Kidney glomerular epithelial cell (primary cell): Measurements from ENCODE around the gene KCNS1.
"Not testable (repeated sequence)": the region's sequence is repeated elsewhere in the genome, so short reads cannot be mapped to it uniquely, and the experiment has no call there.

Source experiments
- DNase-seq: peaks from one replicate; lab custom pipeline; 2025; lab: John Stamatoyannopoulos, UW

KCNS1 gene

DNA sequence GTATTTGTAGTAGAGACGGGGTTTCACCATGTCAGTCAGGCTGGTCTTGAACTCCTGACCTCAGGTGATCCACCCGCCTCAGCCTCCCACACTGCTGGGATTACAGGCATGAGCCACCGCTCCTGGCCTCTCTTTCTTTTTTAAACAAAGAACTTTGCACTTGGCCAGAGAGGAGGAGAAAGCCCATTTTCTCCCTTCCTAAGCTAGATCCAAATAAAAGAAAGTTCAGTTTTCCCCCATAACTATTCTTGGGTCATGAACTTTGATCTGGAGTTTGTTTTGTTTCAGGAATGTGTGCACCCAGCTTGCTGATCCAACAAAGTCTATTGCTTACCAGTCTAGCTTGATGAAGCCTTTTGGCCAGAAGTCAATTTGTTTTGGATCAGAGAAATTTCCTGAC lies 23.4 kb downstream of the KCNS1 start:
- no peak for DNase-seq

DNA sequence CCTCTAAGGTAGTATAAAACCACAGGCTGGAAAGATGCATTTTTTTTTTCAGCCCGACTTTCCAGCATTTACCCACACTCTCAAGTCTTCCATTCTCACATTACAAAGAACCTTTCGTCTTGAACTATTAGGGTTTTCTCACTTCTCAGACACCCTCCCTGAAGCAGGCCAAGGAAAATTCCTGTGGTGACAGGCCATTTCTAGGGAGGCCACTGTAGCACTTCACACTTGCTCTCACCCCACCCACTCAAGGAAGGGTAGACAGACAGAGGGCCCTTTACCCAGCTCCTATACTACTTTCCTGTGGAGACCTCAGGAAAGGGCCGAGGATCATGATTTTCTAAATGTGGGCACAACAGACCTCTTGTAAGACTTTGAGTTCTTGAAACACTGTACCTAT lies 27.7 kb downstream of the KCNS1 start:
- no peak for DNase-seq

DNA sequence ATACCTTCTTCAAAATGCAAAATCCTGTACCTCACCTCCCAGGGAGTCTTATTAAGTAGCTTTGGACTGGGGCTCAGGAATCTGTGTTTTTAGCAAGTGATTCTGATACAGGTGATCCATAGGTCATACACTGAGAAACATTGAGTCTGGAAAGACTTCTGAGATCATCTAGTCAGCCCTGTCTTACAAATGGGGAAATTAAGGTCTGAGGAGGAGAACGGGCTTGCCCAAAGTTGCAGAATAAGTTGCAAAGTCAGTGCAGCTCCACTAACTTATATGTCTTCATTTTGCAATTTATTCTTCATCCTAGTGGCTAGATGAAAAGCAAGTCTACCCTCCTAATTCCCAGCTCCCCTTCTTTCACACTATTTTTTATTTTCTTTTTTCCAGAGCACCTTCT lies 28.9 kb downstream of the KCNS1 start:
- DNase-seq = no peak

DNA sequence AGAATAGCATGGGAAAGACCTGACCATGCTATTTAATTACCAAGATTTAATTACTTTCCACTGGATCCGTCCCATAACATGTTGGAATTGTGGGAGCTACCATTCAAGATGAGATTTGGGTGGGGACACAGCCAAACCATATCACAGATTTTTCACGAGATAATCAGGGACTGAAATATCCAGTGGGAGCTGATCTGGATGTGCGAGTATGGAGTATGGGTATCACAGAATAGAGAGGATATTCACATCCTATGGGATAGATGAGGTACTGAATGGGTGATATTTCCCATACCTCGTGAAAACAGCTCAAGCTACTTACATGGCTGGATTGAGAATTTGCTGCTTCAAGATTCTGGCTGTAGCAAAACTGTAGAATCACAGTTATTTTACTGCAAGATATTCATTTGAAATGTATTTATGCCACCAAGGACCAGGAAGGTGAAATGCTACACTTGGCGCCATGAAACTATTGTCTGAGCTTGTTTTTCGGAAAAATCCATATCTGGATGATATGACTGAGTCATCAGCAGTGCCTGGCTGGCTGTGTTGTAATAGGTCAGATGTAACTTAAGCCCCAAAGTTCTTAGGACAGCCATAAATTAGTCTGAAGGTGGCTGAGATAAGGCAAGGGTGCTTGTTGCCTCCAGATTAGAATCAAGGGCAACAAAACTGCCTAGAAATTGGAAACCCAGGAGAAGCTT lies 29.8 kb downstream of the KCNS1 start:
- DNase-seq = no peak

DNA sequence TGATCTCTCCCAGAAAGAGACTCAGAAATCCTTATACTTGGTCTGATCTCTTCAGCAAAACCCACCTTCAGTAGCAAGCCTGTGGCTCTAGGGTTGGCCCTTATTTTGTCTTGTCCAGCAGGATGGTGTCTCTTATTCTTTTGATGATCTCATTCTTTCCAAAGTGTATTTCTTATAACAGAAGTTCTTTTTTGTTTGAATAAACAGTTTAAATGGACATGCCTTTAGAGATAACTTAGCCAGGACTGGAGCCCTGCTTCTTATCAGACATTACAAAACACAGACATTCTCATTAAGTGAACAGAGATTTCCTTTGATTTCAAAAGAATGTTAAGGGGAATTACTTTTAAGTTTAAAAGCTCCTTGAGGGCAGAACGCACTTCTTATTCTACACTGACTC lies 31.7 kb downstream of the KCNS1 start:
- DNase-seq = no peak

DNA sequence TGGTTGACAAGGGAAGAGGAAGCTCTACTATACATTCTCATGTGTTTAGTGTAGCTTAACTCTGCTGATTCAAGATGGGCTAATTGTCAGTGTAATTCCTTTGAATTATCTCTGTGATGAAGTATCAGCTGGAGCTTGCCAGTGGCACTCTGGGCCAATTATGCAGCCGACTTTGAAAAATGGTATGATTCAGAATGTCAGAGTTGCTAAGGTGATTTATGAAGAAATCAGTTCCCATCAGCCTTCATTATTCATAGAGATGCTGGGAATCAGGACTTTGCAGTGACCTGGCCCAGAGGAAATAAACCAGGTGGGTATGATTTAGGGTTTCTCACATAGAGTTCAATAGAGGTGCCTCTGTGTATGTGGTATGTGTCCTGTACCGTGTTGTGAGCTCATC lies 33.4 kb downstream of the KCNS1 start:
- peak; percentile 11 for DNase-seq

DNA sequence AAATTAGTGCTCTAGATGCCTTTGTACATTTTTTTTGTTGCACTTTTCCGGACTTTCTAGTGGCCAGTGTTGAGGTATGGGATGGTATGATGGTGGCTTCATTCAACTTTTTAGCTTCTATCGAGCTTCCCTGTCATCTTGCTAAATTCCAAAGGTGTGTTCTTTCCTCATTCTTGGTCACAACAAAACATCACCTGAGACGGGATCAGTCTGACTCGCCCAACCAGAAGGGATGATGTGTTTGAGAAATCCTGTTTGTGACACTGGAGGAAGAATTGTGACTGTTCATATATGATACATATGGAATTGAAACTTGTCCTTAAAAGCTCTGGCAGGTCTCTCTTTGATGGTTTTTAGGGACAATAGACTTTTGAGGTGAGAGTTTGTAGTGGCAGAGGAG lies 33.8 kb downstream of the KCNS1 start:
- no peak for DNase-seq

DNA sequence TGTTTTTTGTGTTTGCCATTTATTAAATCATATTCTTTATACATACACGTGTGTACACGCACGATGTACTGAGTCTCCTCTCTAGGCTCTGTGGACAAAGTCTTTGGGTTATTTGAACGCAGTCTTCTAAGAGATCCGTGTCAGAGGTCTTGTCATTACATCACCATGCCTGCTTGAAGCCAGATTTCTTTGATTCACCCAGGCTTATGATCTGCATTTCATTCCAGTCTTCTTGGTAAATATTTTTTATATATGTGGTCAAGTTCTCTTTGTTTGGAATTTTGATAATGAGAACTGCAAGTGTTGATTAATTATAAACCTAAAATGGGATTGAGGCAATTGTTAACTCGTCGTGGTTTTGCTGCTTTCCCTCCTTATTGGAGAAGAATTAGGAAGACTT lies 34.6 kb downstream of the KCNS1 start:
- peak; percentile 4 for DNase-seq

DNA sequence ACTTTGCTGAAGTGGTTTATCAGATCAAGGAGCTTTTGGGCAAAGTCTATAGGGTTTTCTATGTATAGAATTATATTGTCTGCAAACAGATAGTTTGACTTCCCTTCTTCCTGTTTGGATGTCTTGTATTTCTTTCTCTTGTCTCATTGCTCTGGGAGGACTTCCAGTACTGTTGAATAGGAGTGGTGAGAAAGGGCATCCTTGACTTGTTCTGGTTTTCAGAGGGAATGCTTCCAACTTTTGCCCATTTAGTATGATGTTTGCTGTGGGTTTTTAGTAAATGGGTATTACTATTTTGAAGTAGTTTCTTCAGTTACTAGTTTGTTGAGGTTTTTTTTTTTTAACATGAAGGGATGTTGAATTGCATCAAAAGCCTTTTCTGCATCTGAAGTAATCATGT lies 36.1 kb downstream of the KCNS1 start:
- no peak for DNase-seq

DNA sequence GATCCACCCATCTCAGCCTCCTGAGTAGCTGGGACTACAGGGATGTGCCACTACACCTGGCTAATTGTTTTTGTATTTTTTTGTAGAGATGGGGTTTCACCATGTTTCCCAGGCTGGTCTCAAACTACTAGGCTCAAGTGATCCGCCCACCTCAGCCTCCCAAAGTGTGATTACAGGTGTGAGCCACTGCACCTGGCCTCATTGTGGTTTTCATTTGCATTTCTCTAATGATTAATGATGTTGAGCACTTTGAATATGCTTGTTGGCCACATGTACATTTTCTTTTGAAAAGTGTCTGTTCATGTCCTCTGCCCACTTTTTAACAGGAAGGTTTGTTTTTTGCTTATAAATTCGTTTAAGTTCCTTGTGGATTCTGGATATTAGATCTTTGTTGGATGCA lies 37.8 kb downstream of the KCNS1 start:
- not testable (repeated sequence) for DNase-seq

DNA sequence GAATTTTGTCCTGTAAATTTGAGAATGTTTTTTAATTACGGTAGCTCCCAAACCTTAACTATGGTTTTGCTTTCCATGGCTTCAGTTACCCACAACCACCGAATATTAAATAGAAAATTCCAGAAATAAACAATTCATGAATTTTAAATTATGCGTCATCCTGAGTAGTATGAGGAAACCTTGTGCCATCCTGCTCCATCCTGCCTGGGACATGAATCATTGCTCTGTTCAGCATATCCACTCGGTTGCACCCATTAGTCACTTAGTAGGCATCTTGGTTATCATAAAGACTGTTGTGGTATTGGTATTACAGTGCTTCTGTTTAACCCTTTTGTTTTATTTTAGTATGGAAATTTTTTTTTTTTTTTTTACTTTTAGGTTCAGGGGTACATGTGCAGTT lies 39.7 kb downstream of the KCNS1 start:
- DNase-seq = peak; percentile 94

DNA sequence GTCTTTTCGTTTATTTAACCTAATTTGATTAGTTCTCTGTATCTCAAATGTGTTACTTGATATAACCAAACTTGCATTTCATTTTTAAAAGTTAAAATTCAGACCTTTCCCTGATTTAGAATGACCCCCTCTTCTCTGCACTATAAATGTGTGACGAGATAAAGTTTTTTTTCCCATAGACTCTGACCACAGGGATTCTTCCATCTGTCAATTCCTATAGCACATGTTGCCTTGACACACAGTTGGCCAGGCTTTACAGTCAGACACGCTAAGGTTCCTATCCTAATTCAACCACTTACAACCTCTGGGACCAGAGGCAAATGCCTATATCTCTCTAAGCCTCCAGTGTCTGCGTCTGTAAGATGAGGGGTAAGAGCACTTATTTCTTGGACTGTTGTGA lies 40.6 kb downstream of the KCNS1 start:
- DNase-seq = no peak

DNA sequence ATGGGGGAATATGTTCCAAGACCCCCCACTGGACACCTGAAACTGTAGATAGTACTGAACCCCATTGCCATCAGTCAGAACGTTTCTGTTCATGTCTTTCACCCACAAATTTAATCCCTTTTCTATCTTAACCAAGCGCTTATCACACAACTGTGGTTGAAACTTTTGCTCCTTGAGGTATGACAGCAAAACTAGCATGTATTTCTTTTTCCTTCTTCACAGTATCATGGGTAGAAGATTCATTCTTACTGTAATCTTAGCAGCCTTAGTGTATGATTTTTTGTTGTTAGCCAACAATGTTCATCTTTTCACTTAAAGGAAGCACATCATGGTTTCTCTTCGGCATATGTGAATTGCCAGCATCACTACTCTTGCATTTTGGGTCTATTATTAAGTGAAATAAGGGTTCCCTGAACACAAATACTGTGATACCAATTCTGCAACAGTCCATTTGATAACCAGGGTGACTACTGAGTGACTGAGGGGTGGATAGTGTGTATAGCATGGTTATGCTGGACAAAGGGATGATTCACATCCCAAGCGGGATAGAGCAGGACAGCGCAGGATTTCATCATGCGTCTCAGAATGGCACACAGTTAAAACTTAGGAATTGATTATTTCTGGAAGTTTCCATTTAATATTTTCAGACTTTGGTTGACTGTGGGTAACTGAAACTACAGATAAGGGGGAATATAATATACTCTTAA lies 41.8 kb downstream of the KCNS1 start:
- DNase-seq = no peak

DNA sequence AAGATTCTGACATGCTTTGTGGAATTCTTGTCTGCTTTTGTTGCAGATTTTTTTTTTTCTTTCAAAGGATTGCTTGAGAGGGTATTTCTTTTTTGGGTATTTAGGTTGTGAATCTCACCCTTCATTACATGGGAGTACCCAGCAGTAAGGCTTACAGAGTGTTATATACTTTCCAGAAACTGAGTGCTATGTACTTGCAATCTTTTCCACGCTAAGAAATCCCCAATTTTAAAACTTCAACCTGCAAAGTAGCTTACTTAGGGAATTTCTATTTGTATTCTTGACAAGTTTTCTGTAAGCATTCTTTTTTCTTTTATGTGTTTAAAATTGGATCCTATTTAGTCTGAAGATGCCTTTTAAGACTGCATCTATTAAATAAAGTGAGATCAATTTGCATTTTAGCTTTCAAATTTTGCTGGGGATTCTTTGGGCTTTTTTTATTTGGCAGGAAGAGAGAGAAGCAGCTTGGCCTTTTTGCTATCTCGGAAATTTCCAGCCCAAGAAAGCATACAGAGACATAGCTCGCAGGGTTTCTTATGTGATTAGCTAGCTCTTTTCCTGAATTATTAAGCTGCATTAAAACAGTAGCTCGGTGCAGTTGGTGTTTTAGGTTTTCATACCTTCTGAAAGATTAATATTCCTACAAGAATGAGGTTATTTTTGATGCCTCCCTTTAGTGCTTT lies 42.6 kb downstream of the KCNS1 start:
- DNase-seq = no peak

DNA sequence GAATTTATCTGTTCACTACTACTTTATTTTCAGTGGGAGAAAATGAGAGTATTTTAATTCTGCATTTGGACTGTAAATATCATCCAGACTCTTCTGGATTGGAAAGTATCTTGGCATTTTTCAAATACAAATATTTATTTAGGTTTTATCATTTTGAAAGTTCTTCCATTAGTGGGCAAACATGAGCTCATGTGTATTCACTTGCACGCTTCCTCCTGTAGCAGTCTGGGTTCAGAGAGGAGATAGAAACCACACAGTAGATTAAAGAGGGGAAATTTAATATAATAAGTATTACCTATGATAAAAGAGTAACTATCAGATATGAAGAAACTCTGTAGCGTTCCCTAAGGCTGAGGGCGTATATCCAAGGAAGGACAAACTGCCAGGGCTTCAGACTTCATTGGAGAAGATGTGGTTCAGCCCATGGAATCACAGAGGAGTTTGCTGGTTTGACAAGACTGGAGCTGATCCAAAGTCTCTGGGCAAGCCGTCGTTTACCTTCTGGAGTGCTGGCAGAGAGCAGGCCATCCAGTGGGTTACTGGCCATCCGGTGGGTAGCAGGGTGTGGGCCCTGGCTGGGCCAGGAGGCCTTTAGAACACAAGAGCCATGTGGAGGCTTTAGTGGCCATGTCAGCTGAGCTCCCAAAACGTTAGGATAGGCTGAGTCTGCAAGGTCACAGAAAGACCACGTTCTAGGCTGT lies 44.3 kb downstream of the KCNS1 start:
- no peak for DNase-seq

DNA sequence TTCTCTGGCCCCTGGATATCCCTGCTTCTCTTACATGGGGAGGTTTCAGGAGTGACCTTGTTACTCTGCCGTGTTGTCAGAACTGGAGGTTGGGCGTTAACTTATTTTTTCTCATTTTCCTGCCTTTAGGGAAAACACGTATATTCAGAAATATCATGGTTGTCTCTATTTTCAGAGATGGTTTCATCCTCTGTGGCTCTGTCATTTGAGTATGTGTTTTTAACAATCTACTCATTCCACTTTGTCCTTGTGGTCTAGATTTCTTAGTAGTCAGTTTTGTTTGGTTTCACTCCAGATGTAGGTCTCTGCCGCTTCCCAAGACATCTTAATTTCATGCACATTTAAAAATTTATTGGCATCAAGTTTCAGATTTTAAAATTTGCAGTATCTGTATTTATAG lies 45.9 kb downstream of the KCNS1 start:
- no peak for DNase-seq

DNA sequence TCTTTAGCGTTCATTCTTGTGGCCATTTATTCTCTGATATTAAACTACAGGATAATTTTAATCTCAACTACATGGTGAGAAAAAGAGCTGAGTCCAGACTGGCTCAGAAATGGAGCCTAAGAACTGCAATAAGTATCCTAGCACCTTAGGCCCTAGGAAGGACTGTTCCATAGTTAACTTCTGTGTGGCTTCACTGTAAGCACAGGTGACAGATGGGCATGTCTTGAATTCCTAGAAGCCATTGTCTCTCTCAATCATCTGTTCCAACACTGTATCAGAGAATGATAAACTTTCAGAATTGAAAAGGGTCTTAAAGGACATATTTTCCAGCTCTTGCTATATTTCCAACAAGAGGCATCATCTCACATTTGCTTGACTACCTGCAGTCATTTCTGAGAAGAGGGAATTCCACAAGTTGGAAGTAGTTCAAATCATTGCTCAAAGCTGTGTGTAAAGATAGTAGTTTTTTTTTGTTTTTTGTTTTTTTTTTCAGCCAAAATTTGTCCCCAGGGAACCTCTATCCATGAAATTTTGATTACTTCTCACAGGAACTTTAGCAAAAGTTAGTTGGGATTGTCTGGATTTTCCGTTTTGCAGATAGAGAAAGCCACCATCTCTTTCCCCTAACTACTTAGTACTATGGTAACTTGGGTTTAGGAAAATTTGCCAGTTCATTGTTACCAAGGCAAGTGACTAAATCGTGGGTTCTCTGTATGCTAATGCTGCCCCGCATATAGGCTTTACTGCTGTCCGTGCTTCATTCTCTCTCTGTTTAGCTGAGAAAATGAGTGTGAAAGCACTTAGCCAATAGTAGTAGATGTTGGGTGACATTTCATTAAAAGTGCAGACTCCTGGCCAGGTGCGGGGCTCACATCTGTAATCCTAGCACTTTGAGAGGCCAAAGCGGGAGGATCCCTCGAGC lies 47.2 kb downstream of the KCNS1 start:
- DNase-seq = no peak

DNA sequence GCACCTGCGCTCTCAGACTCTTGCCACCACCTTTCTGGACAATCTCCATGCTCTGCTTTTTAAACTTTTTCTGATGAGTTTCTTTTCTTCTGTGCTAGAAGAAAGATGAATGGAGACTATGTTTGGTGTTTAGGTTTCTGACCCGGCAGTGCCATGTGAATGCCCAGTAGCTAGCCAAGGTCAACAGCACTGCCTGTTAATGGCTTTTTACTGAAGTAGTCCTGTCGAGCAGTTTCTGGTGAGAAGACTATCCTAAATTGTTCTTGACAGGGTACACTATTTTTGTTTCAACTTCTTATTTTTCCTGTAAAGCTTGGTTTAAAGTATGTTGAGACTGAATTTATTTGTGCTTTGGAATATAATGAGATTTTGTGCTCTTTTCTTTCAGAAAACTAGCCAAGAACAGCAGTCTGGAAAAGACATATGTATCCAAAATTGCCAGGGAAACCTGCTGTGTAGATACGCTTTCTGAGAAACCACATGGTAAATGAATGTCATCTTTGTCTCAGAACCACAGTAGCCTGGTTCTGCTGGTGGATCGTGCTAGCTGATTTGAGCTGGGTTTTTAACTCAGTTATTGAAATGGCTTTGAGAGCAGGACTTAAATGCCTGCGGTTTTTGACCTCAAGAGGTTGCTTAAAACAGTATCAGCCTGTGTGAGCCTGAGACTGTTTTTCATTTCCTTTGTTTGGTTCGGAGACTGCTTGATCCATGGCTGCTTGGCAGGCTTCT lies 48.1 kb downstream of the KCNS1 start:
- DNase-seq = peak; percentile 16

DNA sequence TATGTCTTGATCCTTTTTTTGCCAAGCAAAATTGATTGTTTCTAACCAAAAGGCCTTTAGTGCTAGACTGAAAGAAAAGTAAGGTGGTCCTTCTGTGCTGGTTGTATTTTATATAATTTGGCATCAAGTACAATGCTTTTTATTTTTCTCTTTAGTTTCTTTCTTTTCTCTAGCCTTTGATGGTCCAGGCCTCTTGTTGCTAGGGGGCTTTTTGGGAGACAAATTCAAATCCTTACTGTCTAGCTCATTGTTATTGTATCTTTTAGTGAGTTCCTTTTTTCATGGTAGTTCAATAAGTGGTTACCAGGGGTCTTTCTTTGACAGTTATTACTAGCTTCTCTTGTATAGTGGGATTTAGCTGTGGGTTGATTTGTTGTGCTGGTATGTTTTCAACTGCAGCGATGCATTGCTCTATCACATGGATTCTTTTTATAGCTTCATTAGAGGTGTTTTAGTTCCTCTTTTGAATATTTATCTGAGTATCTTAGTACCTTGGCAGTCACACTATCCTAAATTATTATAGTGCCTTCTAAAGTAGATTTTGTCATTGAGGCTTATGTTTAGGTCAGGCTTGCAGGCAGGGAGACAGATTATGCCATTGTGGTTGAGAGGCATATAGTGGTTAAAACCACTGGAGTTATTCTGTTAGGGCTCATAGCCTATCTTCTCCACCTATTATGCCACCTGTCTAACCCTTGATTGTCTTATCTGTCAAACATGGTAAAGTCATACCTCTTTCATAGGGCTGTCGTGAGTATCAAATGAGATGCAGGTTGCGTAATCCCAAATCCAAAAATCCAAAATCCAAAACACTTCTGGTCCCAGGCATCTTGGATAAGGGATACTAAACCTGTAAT lies 49.5 kb downstream of the KCNS1 start:
- DNase-seq = no peak

DNA sequence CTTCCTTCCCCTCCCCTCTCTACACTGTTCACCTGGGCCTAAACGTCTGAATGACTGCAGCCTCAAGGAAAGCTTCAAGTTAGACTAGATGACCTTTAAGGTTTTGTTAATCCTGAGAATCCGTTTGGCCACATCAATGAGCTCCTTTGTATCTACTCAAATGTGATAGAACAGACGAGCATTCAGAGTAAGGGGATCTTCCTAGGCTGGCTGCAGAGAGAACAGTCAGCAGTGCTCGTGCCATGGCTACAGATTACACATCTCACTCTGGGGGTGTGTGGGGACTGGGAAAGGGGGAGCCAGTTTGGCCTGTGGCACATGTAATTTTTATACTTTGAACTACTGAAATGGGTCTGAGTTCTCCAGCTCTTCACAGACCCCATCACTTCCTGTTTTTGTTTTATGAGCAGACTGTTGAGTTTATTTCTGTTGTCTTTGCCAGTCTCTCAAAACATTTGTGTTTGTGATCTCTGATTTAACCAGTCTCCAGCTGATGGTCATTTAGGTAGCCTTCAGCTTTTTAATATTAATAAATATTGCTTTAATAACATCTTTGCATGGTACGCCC lies 50.9 kb downstream of the KCNS1 start:
- DNase-seq = no peak
